HG03025 (cell line): Measurements from ENCODE around the gene RHBDF2.
"Not testable (repeated sequence)": the region's sequence is repeated elsewhere in the genome, so short reads cannot be mapped to it uniquely, and the experiment has no call there.

Experiments
- ATAC-seq: cut with Tn5 transposase; IDR thresholded peaks from one replicate; pipeline ENCODE4 v1.9.1; 2021; ENCODE audit warnings: mild to moderate bottlenecking, moderate library complexity; ENCODE audit not compliant: unreplicated experiment, low FRiP score

RHBDF2 gene

GRCh38 chr17:76538941-76539570 lies 37.8 kb upstream of the RHBDF2 start:
- no peak for ATAC-seq

- no peak for ATAC-seq
Observed at GRCh38 chr17:76538281-76538931, 37.2 kb upstream of the RHBDF2 start.

- no peak for ATAC-seq
Observed at GRCh38 chr17:76537578-76538280, 36.5 kb upstream of the RHBDF2 start, which contains the start of gene CYGB. CYGB (minus strand) TSS chr17:76537709; CDS start chr17:76537542, 167 bp downstream.

- ATAC-seq, result no peak
Observed at GRCh38 chr17:76537288-76537577, 36.0 kb upstream of the RHBDF2 start.

- no peak for ATAC-seq
Observed at GRCh38 chr17:76536511-76537287, 35.5 kb upstream of the RHBDF2 start.

GRCh38 chr17:76535788-76536510 lies 34.7 kb upstream of the RHBDF2 start:
- no peak for ATAC-seq

- no peak for ATAC-seq
Observed at GRCh38 chr17:76534831-76535732, 33.9 kb upstream of the RHBDF2 start.

GRCh38 chr17:76533640-76534359 lies 32.6 kb upstream of the RHBDF2 start:
- not testable (repeated sequence) for ATAC-seq

GRCh38 chr17:76532072-76532651 lies 30.9 kb upstream of the RHBDF2 start:
- ATAC-seq, result no peak

GRCh38 chr17:76531486-76532038 lies 30.3 kb upstream of the RHBDF2 start:
- ATAC-seq, result no peak

GRCh38 chr17:76530811-76531485 lies 29.7 kb upstream of the RHBDF2 start:
- ATAC-seq, result no peak

GRCh38 chr17:76530095-76530723 lies 29.0 kb upstream of the RHBDF2 start:
- ATAC-seq, result no peak

- no peak for ATAC-seq
Observed at GRCh38 chr17:76529224-76530094, 28.2 kb upstream of the RHBDF2 start.

GRCh38 chr17:76528528-76529223 lies 27.5 kb upstream of the RHBDF2 start:
- ATAC-seq, result no peak

- ATAC-seq, result no peak
Observed at GRCh38 chr17:76528156-76528527, 26.9 kb upstream of the RHBDF2 start.
